Heart left ventricle (tissue), 16 donors: ENCODE data around the gene LIPC. TPM values are rescaled to one million over a fixed set of nuclear protein-coding genes. Genes with fewer than 3 reads are reported as not detected.

Experiments used
- ATAC-seq, 4 donors: fragments of 200-7000 bp; cut with Tn5 transposase; one replicate each; pipeline ENCODE4 v1.9.1; 2020 to 2022; ENCODE audit warnings: moderate library complexity in 4 of 4, mild to moderate bottlenecking in 3 of 4, moderate number of reproducible peaks in 1 of 4
- DNase-seq, 5 donors: peaks; one replicate each; pipeline ENCODE4 v3.0.0-alpha.2; 2020
- H3K27ac ChIP-seq, 12 donors: fragments of 200-600 bp; sonication (generic) in 4 of 12; one replicate each; pipeline versions ENCODE4 v1.5.0 to v1.8.0; 2016 to 2022; ENCODE audit warnings: mild to moderate bottlenecking in 2 of 12
- H3K27me3 ChIP-seq, 9 donors: fragments of 200-600 bp; sonication (generic) in 2 of 9; one replicate each; pipeline versions ENCODE4 v1.5.1 to v1.8.0; 2016 to 2022; ENCODE audit warnings: mild to moderate bottlenecking in 3 of 9
- H3K36me3 ChIP-seq, 9 donors: fragments of 200-600 bp; sonication (generic) in 2 of 9; one replicate each; pipeline versions ENCODE4 v1.5.0 to v1.8.0; 2018 to 2022; ENCODE audit warnings: mild to moderate bottlenecking in 2 of 9
- H3K4me1 ChIP-seq, 12 donors: fragments of 200-600 bp; sonication (generic) in 4 of 12; one replicate each; pipeline versions ENCODE4 v1.5.0 to v1.8.0; 2016 to 2022; ENCODE audit warnings: mild to moderate bottlenecking in 3 of 12
- H3K4me3 ChIP-seq, 12 donors: fragments of 200-600 bp; sonication (generic) in 4 of 12; one replicate each; pipeline versions ENCODE4 v1.5.0 to v1.8.0; 2017 to 2022; ENCODE audit warnings: mild to moderate bottlenecking in 9 of 12, moderate library complexity in 4 of 12
- H3K9me3 ChIP-seq, 12 donors: fragments of 200-600 bp; sonication (generic) in 4 of 12; one replicate each; pipeline versions ENCODE4 v1.5.0 to v1.8.0; 2016 to 2022; ENCODE audit warnings: mild to moderate bottlenecking in 1 of 12
- CTCF ChIP-seq, 12 donors: fragments of 200-600 bp; sonication (generic) in 4 of 12; IDR thresholded peaks; one replicate each; pipeline versions ENCODE4 v1.5.0 to v1.8.0; 2018 to 2022; ENCODE audit warnings: antibody characterized with exemption in 12 of 12, mild to moderate bottlenecking in 5 of 12
- POLR2A ChIP-seq, 2 donors: fragments of 450-650 bp; IDR thresholded peaks; one replicate each; pipeline ENCODE4 v1.6.1; 2017; ENCODE audit warnings: antibody characterized with exemption in 2 of 2, mild to moderate bottlenecking in 2 of 2, moderate library complexity in 2 of 2
- WGBS, 4 donors: extraction: QIAGEN DNeasy Blood & Tissue Kit in 2 of 4; methylation state at CpG; one replicate each; pipeline versions ENCODE4 v1.1.5 to v1.1.7; 2013 to 2018; 5-methylcytosine and 5-hydroxymethylcytosine counted together
- intact Hi-C, 10 donors: fragments of 100-400 bp; cut with DNase I; formaldehyde crosslinking; loops; one replicate each; pipeline versions ENCODE4 v1.11.1 to v1.14.2; 2022
- polyA plus RNA-seq, 2 donors: library from polyadenylated mRNA; stranded (reverse); fragments of 200-250 nt; gene quantifications; one replicate each; pipeline ENCODE4 v1.2.3, GENCODE V29; 2013
- total RNA-seq, 9 donors: library from RNA; depleted of rRNA in 2 of 9; stranded (reverse); fragments of >200 nt in 2 of 9; fragmentation: NEBNext Ultra II Directional in 3 of 9; extraction: Animal tissue kit (Norgen Biotek cat#: 25700) in 3 of 9; gene quantifications; one replicate each; pipeline versions ENCODE4 v1.1.0 to v1.2.4, GENCODE V29; 2016 to 2023
- donor health status: ischemic (EF 13 %, LVEDD 7.1; RV severe dilation, severe dysfunction).
- donor health status: healthy with polysubstance abuse.
- donor health status: DM: no; HTN: yes; CAD: no.
- donor health status: DM: no; HTN: no; CAD: no.
- donor health status: ischemic (EF 25% LVEDD 6.9; RV normal size, moderate dysfunction).
- donor health status: ischemic (EF 25% LVEDD 5.7; RV mildly dilated, moderate dysfunction).
- donor health status: healthy.
- donor health status: DM: yes; HTN: yes; CAD: no.
- donor health status: ischemic (EF 35%, LVEDD 5.7; RV mildly dilated, moderate dysfunction).
- donor health status: nonischemic (EF 11% LVEDD 7.7; RV severe dilation, severe dysfunction).
- donor health status: DM: yes; HTN: yes; CAD: no.
- donor health status: PGD.
- donor health status: ischemic (EF 29% LVEDD 5.4; RV normal size, mild dysfunction).
- donor health status: nonischemic (EF 23%, LVEDD 6.1; RV moderate dilation, normal function).

LIPC gene
- total and polyA plus RNA-seq, 11 donors = 0.10 to 1.4 (median 0.55) TPM; not detected in 1

- H3K27me3 ChIP-seq = no peaks in the 10 kb centered on the region
- intact Hi-C loops = loop anchor here in 5 of 10 donors (5.0 to 10.0 kb wide), 4 partner anchors 108 to 304 kb away; partner anchors contain the start of gene ADAM10 (in 2 of the 5)
- H3K9me3 ChIP-seq = no peaks in the 10 kb centered on the region
- TF ChIP-seq CTCF (IDR thresholded peaks at IDR 0.05) (no peak), POLR2A (IDR thresholded peaks at IDR 0.05) (peak in 1 of 2 donors; percentile 23)
- WGBS, 4 donors = 42 to 53% (median 47%) methylated on average over 7 of the region's 7 CpGs
- ATAC-seq (peak; percentile 83 to 92 (median 90)), DNase-seq (peak in 3 of 5 donors; percentile 46 to 65 (median 47))
- H3K27ac ChIP-seq = peak overlapping the region; percentile 51 to 88 (median 82)
- no peak overlapping the region for H3K4me3 ChIP-seq
- H3K4me1 ChIP-seq = peaks cover 5 to 53% (median 37%) of the 10 kb centered on the region in 12 donors
- no peaks in the 10 kb centered on the region for H3K36me3 ChIP-seq
Observed at GRCh38 chr15:58440158-58440910, 8.5 kb downstream of the LIPC start.

GRCh38 chr15:58440922-58441321 is 9.1 kb downstream of the LIPC start:
- no peak for TF ChIP-seq CTCF (IDR thresholded peaks at IDR 0.05)
- no peak for TF ChIP-seq POLR2A (IDR thresholded peaks at IDR 0.05)
- 92 to 98% (median 94%) methylated on average over 1 of the region's 1 CpG for WGBS, 4 donors
- H3K4me3 ChIP-seq = no peak overlapping the region
- H3K9me3 ChIP-seq = no peaks in the 10 kb centered on the region
- H3K27me3 ChIP-seq = no peaks in the 10 kb centered on the region
- H3K27ac ChIP-seq = peak overlapping the region; percentile 51 to 88 (median 82)
- DNase-seq (no peak), ATAC-seq (no peak)
- peaks cover 5 to 53% (median 37%) of the 10 kb centered on the region in 12 donors for H3K4me1 ChIP-seq
- no peaks in the 10 kb centered on the region for H3K36me3 ChIP-seq
- intact Hi-C loops = loop anchor here in 5 of 10 donors (1.0 to 10.0 kb wide), 5 partner anchors 109 to 304 kb away; partner anchors contain the start of gene ADAM10 (in 2 of the 5)

GRCh38 chr15:58441376-58442070 is 9.7 kb downstream of the LIPC start:
- Histone ChIP-seq H3K36me3 (no peaks in the 10 kb centered on the region), H3K27me3 (no peaks in the 10 kb centered on the region), H3K27ac (peak overlapping the region in 10 of 12 donors; percentile 12 to 88 (median 85)), H3K4me3 (no peak overlapping the region), H3K4me1 (peaks cover 5 to 53% (median 37%) of the 10 kb centered on the region in 12 donors), H3K9me3 (no peaks in the 10 kb centered on the region)
- DNase-seq = no peak
- 84 to 92% (median 87%) methylated on average over 9 of the region's 9 CpGs for whole genome bisulfite sequencing, 4 donors
- ATAC-seq = peak in 1 of 4 donors; percentile 22
- intact Hi-C loops = loop anchor here in 5 of 10 donors (1.0 to 10.0 kb wide), 5 partner anchors 109 to 303 kb away; partner anchors contain the start of gene ADAM10 (in 2 of the 5)
- TF ChIP-seq POLR2A (IDR thresholded peaks at IDR 0.05) (no peak), CTCF (IDR thresholded peaks at IDR 0.05) (no peak)

- TF ChIP-seq CTCF (IDR thresholded peaks at IDR 0.05) = no peak
- no peak for TF ChIP-seq POLR2A (IDR thresholded peaks at IDR 0.05)
- Histone ChIP-seq H3K9me3 (no peaks in the 10 kb centered on the region), H3K27ac (peak overlapping the region in 3 of 12 donors; percentile 12 to 88 (median 76)), H3K27me3 (no peaks in the 10 kb centered on the region), H3K36me3 (no peaks in the 10 kb centered on the region), H3K4me3 (no peak overlapping the region), H3K4me1 (peaks cover 5 to 53% (median 37%) of the 10 kb centered on the region in 12 donors)
- no peak for ATAC-seq
- DNase-seq = no peak
- 59 to 79% (median 69%) methylated on average over 4 of the region's 4 CpGs for WGBS, 4 donors
- intact Hi-C loops = loop anchor here in 5 of 10 donors (5.0 to 10.0 kb wide), 4 partner anchors 110 to 303 kb away; partner anchors contain the start of gene ADAM10 (in 2 of the 5)
Observed at GRCh38 chr15:58442122-58442521, 10.3 kb downstream of the LIPC start.
